GM23338 (cell line): ENCODE data around the gene ANKRD65. TPM values are rescaled to one million over a fixed set of nuclear protein-coding genes. Genes with fewer than 3 reads are reported as not detected.
A peak's percentile ranks its signal among the peaks of the same experiment; 100 is the strongest.

Experiments
- ATAC-seq: fragments of 200-7000 bp; cut with Tn5 transposase; 3 replicates; pipeline ENCODE4 v1.9.1; 2020
- DNase-seq: peaks from one replicate; pipeline ENCODE4 v3.0.0-alpha.2; 2015; ENCODE audit warnings: low spot score
- H2AFZ ChIP-seq: fragments of 200-600 bp; sonication (generic); 2 replicates; pipeline ENCODE4 v1.8.0; 2016; ENCODE audit warnings: antibody characterized with exemption, mild to moderate bottlenecking, moderate library complexity
- H3F3A ChIP-seq: fragments of 200-600 bp; sonication (generic); replicated peaks from 2 replicates; pipeline ENCODE4 v1.8.0; 2017; ENCODE audit warnings: antibody characterized with exemption, mixed run types, low read depth
- H3K27ac ChIP-seq: fragments of 200-600 bp; sonication (generic); 2 replicates; pipeline ENCODE4 v1.6.1; 2016; ENCODE audit warnings: low read depth
- H3K27me3 ChIP-seq: fragments of 200-600 bp; sonication (generic); 2 replicates; pipeline ENCODE4 v1.8.0; 2016; ENCODE audit warnings: mild to moderate bottlenecking, mixed run types, moderate library complexity; ENCODE audit not compliant: insufficient read depth
- H3K36me3 ChIP-seq: fragments of 200-600 bp; sonication (generic); 2 replicates; pipeline ENCODE4 v1.8.0; 2016; ENCODE audit warnings: mild to moderate bottlenecking; ENCODE audit not compliant: insufficient read depth
- H3K4me1 ChIP-seq: fragments of 200-600 bp; sonication (generic); 2 replicates; pipeline ENCODE4 v1.8.0; 2016; ENCODE audit warnings: mild to moderate bottlenecking, moderate library complexity; ENCODE audit not compliant: insufficient read depth
- H3K4me2 ChIP-seq: fragments of 200-600 bp; sonication (generic); 2 replicates; pipeline ENCODE4 v1.7.1; 2017; ENCODE audit warnings: mixed run types
- H3K4me3 ChIP-seq: fragments of 200-600 bp; sonication (generic); 2 replicates; pipeline ENCODE4 v1.6.1; 2016; ENCODE audit warnings: mixed run types
- H3K79me2 ChIP-seq: fragments of 200-600 bp; sonication (generic); replicated peaks from 2 replicates; pipeline ENCODE4 v1.8.0; 2017; ENCODE audit warnings: mild to moderate bottlenecking; ENCODE audit not compliant: insufficient read depth
- H3K9me2 ChIP-seq: fragments of 200-600 bp; sonication (generic); 2 replicates; pipeline ENCODE4 v1.8.0; 2017; ENCODE audit not compliant: insufficient read depth
- H4K20me1 ChIP-seq: fragments of 200-600 bp; sonication (generic); replicated peaks from 2 replicates; pipeline ENCODE4 v1.8.0; 2017; ENCODE audit warnings: mild to moderate bottlenecking; ENCODE audit not compliant: insufficient read depth
- H3K27ac Mint-ChIP-seq: 2 replicates; pipeline ENCODE4 v1.8.0; 2020; ENCODE audit warnings: inconsistent platforms, mild to moderate bottlenecking, moderate library complexity, mixed read lengths
- H3K27me3 Mint-ChIP-seq: 3 replicates; pipeline ENCODE4 v1.8.0; 2022; ENCODE audit warnings: low read depth, mild to moderate bottlenecking, moderate library complexity, mixed read lengths, inconsistent platforms; ENCODE audit not compliant: insufficient read depth, poor library complexity
- H3K36me3 Mint-ChIP-seq: 3 replicates; pipeline ENCODE4 v1.8.0; 2021; ENCODE audit warnings: low read depth, mild to moderate bottlenecking, inconsistent platforms, moderate library complexity, mixed read lengths
- H3K4me1 Mint-ChIP-seq: 3 replicates; pipeline ENCODE4 v1.8.0; 2020; ENCODE audit warnings: mild to moderate bottlenecking, inconsistent platforms, mixed read lengths
- H3K4me3 Mint-ChIP-seq: 3 replicates; pipeline ENCODE4 v1.8.0; 2021; ENCODE audit warnings: moderate library complexity, mild to moderate bottlenecking, inconsistent platforms, mixed read lengths
- H3K9me3 Mint-ChIP-seq: 3 replicates; pipeline ENCODE4 v1.8.0; 2020; ENCODE audit warnings: moderate library complexity, mild to moderate bottlenecking, inconsistent platforms, mixed read lengths
- CREB1 ChIP-seq: fragments of 250-450 bp; sonication (Bioruptor Pico); IDR thresholded peaks from 2 replicates; pipeline ENCODE4 v1.5.0; 2020; ENCODE audit warnings: low read depth, mild to moderate bottlenecking, moderate library complexity
- CTCF ChIP-seq, 2 experiments: fragments of 200-600 bp in 1 of 2; sonication (generic) in 1 of 2; conservative IDR thresholded peaks; 2 replicates each; pipeline versions ENCODE4 v1.5.1 to v1.6.1; 2016 to 2017; ENCODE audit warnings: antibody characterized with exemption in 2 of 2, low read depth in 2 of 2, mild to moderate bottlenecking in 2 of 2, moderate library complexity in 1 of 2
- ETS1 ChIP-seq: IDR thresholded peaks from 2 replicates; pipeline ENCODE4 v1.6.1; 2016; ENCODE audit warnings: antibody characterized with exemption
- EZH2 ChIP-seq: fragments of 200-600 bp; sonication (generic); IDR thresholded peaks from one replicate; pipeline ENCODE4 v1.8.0; 2017; ENCODE audit warnings: antibody characterized with exemption, mild to moderate bottlenecking, low read depth; ENCODE audit not compliant: unreplicated experiment
- EZH2phosphoT487 ChIP-seq: fragments of 200-600 bp; sonication (generic); IDR thresholded peaks from one replicate; pipeline ENCODE4 v1.8.1; 2018; ENCODE audit warnings: antibody characterized with exemption; ENCODE audit not compliant: unreplicated experiment
- JUNB ChIP-seq: IDR thresholded peaks from one replicate; pipeline ENCODE4 v1.6.1; 2016; ENCODE audit warnings: antibody characterized with exemption; ENCODE audit not compliant: unreplicated experiment
- NANOG ChIP-seq: IDR thresholded peaks from 2 replicates; pipeline ENCODE4 v1.6.1; 2016; ENCODE audit warnings: antibody characterized with exemption, borderline replicate concordance
- POLR2AphosphoS5 ChIP-seq: IDR thresholded peaks from 2 replicates; pipeline ENCODE4 v1.6.1; 2016; ENCODE audit warnings: antibody characterized with exemption, low read depth
- REST ChIP-seq: IDR thresholded peaks from one replicate; pipeline ENCODE4 v1.6.1; 2018; ENCODE audit warnings: antibody characterized with exemption; ENCODE audit not compliant: unreplicated experiment
- STAT1 ChIP-seq: IDR thresholded peaks from one replicate; pipeline ENCODE4 v1.6.1; 2016; ENCODE audit warnings: antibody characterized with exemption; ENCODE audit not compliant: unreplicated experiment
- ZNF114 ChIP-seq: fragments of 250-450 bp; sonication (Bioruptor Pico); IDR thresholded peaks from 2 replicates; pipeline ENCODE4 v1.5.0; 2020; ENCODE audit warnings: mild to moderate bottlenecking, moderate library complexity
- ZNF331 ChIP-seq: fragments of 250-450 bp; sonication (Bioruptor Pico); IDR thresholded peaks from 2 replicates; pipeline ENCODE4 v1.5.0; 2020; ENCODE audit warnings: low read depth, mild to moderate bottlenecking, moderate library complexity
- polyA plus RNA-seq: library from polyadenylated mRNA; unstranded; fragments of >200 nt; fragmentation: Nextera tagmentation; extraction: Ambion mirVana; gene quantifications from 2 replicates; pipeline ENCODE4 v1.2.1, GENCODE V29; 2016
- total RNA-seq: library from RNA; depleted of rRNA; stranded (reverse); fragments of >200 nt; shearing (Covaris generic); gene quantifications from 2 replicates; pipeline ENCODE4 v1.2.3, GENCODE V29; 2014

ANKRD65 gene
- total and polyA plus RNA-seq, 2 experiments from 2014 or later = 1.6 to 1.7 TPM

- Mint-ChIP-seq H3K36me3 (peaks cover 9% of the 10 kb centered on the region; the same call in 2 of the 3 replicates), H3K9me3 (no peaks in the 10 kb centered on the region; the same call in 1 of the 3 replicates), H3K27ac (no peak overlapping the region), H3K27me3 (peaks cover 5% of the 10 kb centered on the region), H3K4me1 (peaks cover 7% of the 10 kb centered on the region), H3K4me3 (no peak overlapping the region)
- peaks cover 9% of the 10 kb centered on the region for H3K4me1 ChIP-seq
- no peak overlapping the region for H3K4me3 ChIP-seq
- H2AFZ ChIP-seq = no peak overlapping the region
- peaks cover 13% of the 10 kb centered on the region for H3F3A ChIP-seq
- H4K20me1 ChIP-seq = peaks cover 7% of the 10 kb centered on the region
- H3K9me2 ChIP-seq = no peaks in the 10 kb centered on the region
- no peaks in the 10 kb centered on the region for H3K27me3 ChIP-seq
- ATAC-seq = no peak
- H3K79me2 ChIP-seq = peaks cover 21% of the 10 kb centered on the region
- no peak overlapping the region for H3K4me2 ChIP-seq
- H3K36me3 ChIP-seq = no peaks in the 10 kb centered on the region
- H3K27ac ChIP-seq = no peak overlapping the region
- no peak for DNase-seq
- TF ChIP-seq EZH2phosphoT487 = no peak
- TF ChIP-seq ETS1 = no peak
Measured at GRCh38 chr1:1377540-1378205, 43.4 kb downstream of the ANKRD65 start.

- DNase-seq = no peak
- peak overlapping the region; percentile 72; the same call in 1 of the 2 replicates for H3K4me2 ChIP-seq
- TF ChIP-seq ZNF114 (CRISPR knock-in tag) = no peak
- no peak for TF ChIP-seq CREB1 (CRISPR knock-in tag)
- no peak for TF ChIP-seq ZNF331 (CRISPR knock-in tag)
- no peak for TF ChIP-seq ETS1
- no peak for TF ChIP-seq EZH2
- no peak for TF ChIP-seq POLR2AphosphoS5
- TF ChIP-seq EZH2phosphoT487 = no peak
- TF ChIP-seq JUNB = no peak
- no peak for TF ChIP-seq NANOG
- TF ChIP-seq CTCF (conservative IDR thresholded peaks at IDR 0.05; ENCODE audit: low read depth in 2 of 2) = no peak
- no peak for TF ChIP-seq REST
- no peak for TF ChIP-seq STAT1
Measured at GRCh38 chr1:1376551-1377226, 44.4 kb downstream of the ANKRD65 start.

More at GRCh38 chr1:1376551-1377226, 44.4 kb downstream of the ANKRD65 start:
- peaks cover 19% of the 10 kb centered on the region for H3F3A ChIP-seq
- H3K27me3 ChIP-seq = no peaks in the 10 kb centered on the region
- peaks cover 21% of the 10 kb centered on the region for H3K79me2 ChIP-seq
- H3K4me1 ChIP-seq = peaks cover 9% of the 10 kb centered on the region
- Mint-ChIP-seq H3K9me3 (no peaks in the 10 kb centered on the region; the same call in 2 of the 3 replicates), H3K4me3 (peak overlapping the region; percentile 90), H3K27me3 (peaks cover 5% of the 10 kb centered on the region), H3K4me1 (peaks cover 7% of the 10 kb centered on the region), H3K36me3 (peaks cover 9% of the 10 kb centered on the region; the same call in 2 of the 3 replicates), H3K27ac (peak overlapping the region; percentile 83; the same call in 1 of the 2 replicates)
- no peak overlapping the region for H2AFZ ChIP-seq
- no peaks in the 10 kb centered on the region for H3K9me2 ChIP-seq
- peaks cover 12% of the 10 kb centered on the region for H4K20me1 ChIP-seq
- H3K27ac ChIP-seq = peak overlapping the region; percentile 94; the same call in 1 of the 2 replicates
- ATAC-seq = no peak
- H3K36me3 ChIP-seq = no peaks in the 10 kb centered on the region
- H3K4me3 ChIP-seq = no peak overlapping the region
